T-helper 1 cell (primary cell): ENCODE measurements around the gene BMPR1A.
A peak's percentile ranks its signal among the peaks of the same experiment; 100 is the strongest.
"Not testable (repeated sequence)": the region's sequence is repeated elsewhere in the genome, so short reads cannot be mapped to it uniquely, and the experiment has no call there.

Experiments
- DNase-seq, 5 donors: peaks; one replicate each; pipeline ENCODE4 v3.0.0-alpha.2; 2012 to 2020

BMPR1A gene

GRCh38 chr10:86971232-86971991 lies 215.0 kb downstream of the BMPR1A start:
- peak; percentile 79 to 90 (median 87) for DNase-seq

GRCh38 chr10:86972613-86973380 lies 216.4 kb downstream of the BMPR1A start:
- no peak for DNase-seq

- DNase-seq, result no peak
Observed at GRCh38 chr10:86974484-86974883, 218.1 kb downstream of the BMPR1A start.

GRCh38 chr10:86976362-86977056 lies 220.1 kb downstream of the BMPR1A start:
- DNase-seq, result no peak

GRCh38 chr10:86978457-86978856 lies 222.0 kb downstream of the BMPR1A start:
- DNase-seq, result not testable (repeated sequence)

- no peak for DNase-seq
Observed at GRCh38 chr10:86979296-86979818, 222.9 kb downstream of the BMPR1A start.

GRCh38 chr10:86979977-86980448 lies 223.6 kb downstream of the BMPR1A start:
- DNase-seq, result no peak

- DNase-seq, result not testable (repeated sequence)
Observed at GRCh38 chr10:86981020-86981419, 224.6 kb downstream of the BMPR1A start.

- DNase-seq, result no peak
Observed at GRCh38 chr10:86981716-86982115, 225.3 kb downstream of the BMPR1A start.
